Bronchial epithelial cell (primary cell): ENCODE results near the gene MED19. TPM values are rescaled to one million over a fixed set of nuclear protein-coding genes. Genes with fewer than 3 reads are reported as not detected.
A peak's percentile ranks its signal among the peaks of the same experiment; 100 is the strongest.

Experiments
- DNase-seq: peaks from one replicate; pipeline ENCODE4 v3.0.0-alpha.2; 2010; ENCODE audit warnings: low read depth
- FAIRE-seq: peaks from 2 replicates; lab custom pipeline; 2011; peaks lifted over from hg19 to GRCh38; lab: Jason Lieb, UNC
- H3K27me3 ChIP-seq: 2 replicates; pipeline ENCODE4 v1.5.1; 2011; ENCODE audit warnings: low read length; ENCODE audit not compliant: control insufficient read depth, insufficient read depth
- H3K36me3 ChIP-seq: 2 replicates; pipeline ENCODE4 v1.5.1; 2011; ENCODE audit warnings: low read length; ENCODE audit not compliant: control insufficient read depth, insufficient read depth
- H3K4me3 ChIP-seq: 2 replicates; pipeline ENCODE4 v1.5.1; 2011; ENCODE audit warnings: mild to moderate bottlenecking, low read depth, low read length, control low read depth
- total RNA-seq: library from RNA; depleted of rRNA; stranded (reverse); fragments of >200 nt; gene quantifications from 2 replicates; pipeline ENCODE4 v1.2.1, GENCODE V29; 2014
- TF ChIP-seq, protein P1 (sequence below): IDR thresholded peaks from 2 replicates; pipeline ENCODE4 v1.5.1; 2011; ENCODE audit warnings: mild to moderate bottlenecking, moderate library complexity, low read length, control low read depth, inconsistent platforms; ENCODE audit not compliant: insufficient read depth, severe bottlenecking

The MED19 gene
- total RNA-seq, 1 donor from 2014 or later, result 13.2 TPM

DNA sequence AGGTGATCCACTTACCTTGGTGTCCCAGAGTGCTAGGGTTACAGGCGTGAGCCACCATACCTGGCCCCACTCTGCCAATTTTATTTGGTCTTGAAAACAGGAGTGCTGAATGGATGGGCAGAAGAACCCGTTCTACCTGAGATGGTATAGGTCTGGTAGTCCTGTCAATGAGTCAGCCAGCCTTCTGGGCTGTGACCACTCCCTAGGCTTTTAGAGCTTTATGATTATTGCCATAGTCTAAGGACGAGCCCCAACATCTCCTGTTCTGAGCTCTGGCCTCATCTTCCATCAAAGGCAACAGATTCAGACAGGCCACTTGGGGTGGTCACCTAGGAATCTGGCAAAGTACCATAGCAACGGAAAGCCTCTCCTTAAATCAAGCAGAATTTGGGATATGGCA is 32.6 kb downstream of the MED19 start:
- FAIRE-seq (no peak), DNase-seq (peak; percentile 90)
- TF ChIP-seq, protein P1, sequence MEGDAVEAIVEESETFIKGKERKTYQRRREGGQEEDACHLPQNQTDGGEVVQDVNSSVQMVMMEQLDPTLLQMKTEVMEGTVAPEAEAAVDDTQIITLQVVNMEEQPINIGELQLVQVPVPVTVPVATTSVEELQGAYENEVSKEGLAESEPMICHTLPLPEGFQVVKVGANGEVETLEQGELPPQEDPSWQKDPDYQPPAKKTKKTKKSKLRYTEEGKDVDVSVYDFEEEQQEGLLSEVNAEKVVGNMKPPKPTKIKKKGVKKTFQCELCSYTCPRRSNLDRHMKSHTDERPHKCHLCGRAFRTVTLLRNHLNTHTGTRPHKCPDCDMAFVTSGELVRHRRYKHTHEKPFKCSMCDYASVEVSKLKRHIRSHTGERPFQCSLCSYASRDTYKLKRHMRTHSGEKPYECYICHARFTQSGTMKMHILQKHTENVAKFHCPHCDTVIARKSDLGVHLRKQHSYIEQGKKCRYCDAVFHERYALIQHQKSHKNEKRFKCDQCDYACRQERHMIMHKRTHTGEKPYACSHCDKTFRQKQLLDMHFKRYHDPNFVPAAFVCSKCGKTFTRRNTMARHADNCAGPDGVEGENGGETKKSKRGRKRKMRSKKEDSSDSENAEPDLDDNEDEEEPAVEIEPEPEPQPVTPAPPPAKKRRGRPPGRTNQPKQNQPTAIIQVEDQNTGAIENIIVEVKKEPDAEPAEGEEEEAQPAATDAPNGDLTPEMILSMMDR, result no peak
- H3K36me3 ChIP-seq, result peaks cover 6% of the 10 kb centered on the region
- no peaks in the 10 kb centered on the region for H3K27me3 ChIP-seq
- H3K4me3 ChIP-seq, result no peak overlapping the region

DNA sequence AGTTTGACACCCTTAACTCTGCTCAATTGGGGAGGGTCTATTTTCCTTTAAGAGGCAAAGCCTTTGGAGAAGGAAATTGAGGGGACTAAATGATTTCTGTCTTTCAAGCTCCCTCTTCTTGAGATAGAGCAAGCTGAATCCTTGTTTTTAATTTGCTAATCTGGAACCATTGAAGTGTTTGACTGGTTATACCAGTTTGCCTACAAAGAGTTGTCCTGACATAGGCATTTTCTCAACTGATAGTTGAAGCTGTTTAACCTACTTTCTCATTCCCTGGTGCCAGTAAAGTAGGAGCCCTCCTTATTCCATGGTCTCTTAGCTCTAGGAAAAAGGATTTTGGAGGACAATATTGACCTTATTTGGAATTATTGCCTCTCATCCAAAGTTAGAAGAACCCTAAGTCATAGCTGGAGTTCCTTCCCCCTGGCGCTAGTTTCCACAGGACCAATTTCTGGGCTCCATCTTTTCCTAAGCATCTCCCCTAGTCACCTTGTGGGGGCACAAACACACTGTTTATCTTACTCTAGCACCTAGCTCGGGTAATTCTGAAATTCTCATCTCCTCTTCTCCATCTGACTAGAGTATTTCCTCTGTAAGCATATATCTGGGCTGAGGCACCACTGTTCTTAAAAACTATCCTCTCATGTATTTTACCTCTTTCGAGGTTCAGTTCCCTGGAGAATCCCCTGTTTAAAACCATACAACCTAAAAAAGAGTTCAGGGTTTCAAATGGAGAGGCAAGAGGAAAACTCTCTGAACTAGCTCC is 36.7 kb downstream of the MED19 start:
- DNase-seq (peak; percentile 51), FAIRE-seq (no peak)
- TF ChIP-seq, protein P1, result no peak
- H3K36me3 ChIP-seq, result peaks cover 1% of the 10 kb centered on the region
- no peaks in the 10 kb centered on the region for H3K27me3 ChIP-seq
- H3K4me3 ChIP-seq, result no peak overlapping the region

DNA sequence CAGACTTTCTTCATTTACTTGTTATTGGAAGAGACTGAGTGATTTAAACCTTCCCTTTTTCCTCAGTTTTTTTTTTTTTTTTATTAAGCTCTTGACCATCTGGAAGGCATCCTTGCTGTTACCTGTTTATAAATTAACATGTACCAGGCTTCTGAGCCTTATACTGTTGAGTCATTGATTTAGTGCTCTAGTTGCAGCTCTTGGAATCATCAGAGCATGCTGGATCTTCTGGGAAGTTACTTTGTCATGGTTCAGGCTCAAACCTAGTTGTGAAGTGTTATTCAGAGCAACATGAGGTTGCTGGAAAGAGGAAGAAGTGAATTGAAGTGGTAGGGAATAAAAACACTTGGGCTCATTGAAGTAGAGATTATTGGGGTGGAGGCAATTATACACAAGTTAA is 37.8 kb downstream of the MED19 start:
- FAIRE-seq (no peak), DNase-seq (no peak)
- Histone ChIP-seq H3K4me3 (no peak overlapping the region), H3K36me3 (peaks cover 1% of the 10 kb centered on the region), H3K27me3 (no peaks in the 10 kb centered on the region)
- TF ChIP-seq, protein P1, result no peak

DNA sequence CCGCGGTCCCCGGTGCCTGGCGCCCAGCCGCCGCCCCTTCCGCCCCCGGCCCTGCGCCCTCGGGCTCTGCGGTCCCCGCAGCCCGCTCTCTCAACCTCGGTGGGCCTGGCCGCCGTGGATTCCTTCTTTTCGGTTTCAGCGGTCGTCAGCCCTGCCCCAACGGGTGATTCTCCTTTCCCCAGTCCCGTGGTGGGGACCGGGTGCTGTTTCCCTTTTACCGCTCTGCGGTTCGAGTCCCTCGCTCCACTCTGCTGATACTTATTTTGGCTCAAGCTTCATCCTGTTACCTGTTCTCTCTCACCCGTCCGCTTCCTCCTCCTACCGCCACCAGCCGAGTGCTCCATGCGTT is 43.6 kb downstream of the MED19 start:
- no peak for DNase-seq
- H3K36me3 ChIP-seq, result peaks cover 1% of the 10 kb centered on the region
- H3K4me3 ChIP-seq, result peak overlapping the region; percentile 92
- no peaks in the 10 kb centered on the region for H3K27me3 ChIP-seq
- TF ChIP-seq, protein P1, result no peak
- no peak for FAIRE-seq

DNA sequence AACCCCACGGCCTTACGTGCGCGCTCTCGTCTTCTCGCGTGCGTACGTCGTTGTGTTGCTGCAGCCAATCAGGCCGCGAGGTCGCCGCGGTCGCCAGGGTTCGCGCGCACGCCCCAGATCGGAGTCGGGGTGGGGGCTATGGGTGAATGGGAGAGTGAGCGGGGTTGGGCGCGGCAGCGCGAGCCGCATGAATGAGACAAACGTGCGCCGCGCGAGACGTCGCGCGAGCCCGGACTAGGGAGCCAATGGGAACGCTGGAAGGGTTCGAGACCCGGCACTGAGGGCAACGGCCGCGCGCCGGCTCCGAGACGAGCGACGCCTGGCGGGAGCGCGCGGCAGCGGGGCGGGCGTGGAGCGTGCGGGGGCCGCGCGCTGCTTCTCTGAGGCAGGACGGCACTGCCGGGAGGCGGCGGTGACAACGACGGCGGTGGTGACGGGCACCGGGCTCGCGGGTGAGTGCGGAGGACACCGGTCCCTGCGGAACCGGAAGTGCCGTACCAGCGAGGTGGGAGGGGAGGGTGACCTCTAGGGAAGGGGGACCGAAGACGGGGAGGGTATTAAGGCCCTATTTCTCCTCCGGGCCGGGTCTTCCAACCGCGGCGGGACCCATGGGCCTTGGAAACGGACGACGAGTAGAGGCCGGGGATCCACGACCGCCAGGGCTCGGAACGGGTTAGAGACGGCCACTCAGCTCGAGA is 44.1 kb downstream of the MED19 start, which contains the start of gene ZDHHC5:
Gene ZDHHC5 (plus strand): TSS at position 379 of the 698 bp plus-strand sequence. CDS start 4,977 bp downstream, outside the sequence.
- H3K27me3 ChIP-seq, result no peaks in the 10 kb centered on the region
- TF ChIP-seq, protein P1, result peak; percentile 60
- FAIRE-seq, result no peak
- peak; percentile 97 for DNase-seq
- H3K4me3 ChIP-seq, result peak within 1 kb of the TSS; percentile 92
- H3K36me3 ChIP-seq, result peaks cover 1% of the 10 kb centered on the region
